HG03469 (cell line): ENCODE data around the gene KLF13.
A peak's percentile ranks its signal among the peaks of the same experiment; 100 is the strongest.

ENCODE experiments used
- ATAC-seq: cut with Tn5 transposase; IDR thresholded peaks from one replicate; pipeline ENCODE4 v1.9.1; 2021; ENCODE audit warnings: mild to moderate bottlenecking, moderate library complexity, moderate number of reproducible peaks; ENCODE audit not compliant: unreplicated experiment

Gene KLF13

GRCh38 chr15:31377030-31377429 lies 50.4 kb downstream of the KLF13 start:
- no peak for ATAC-seq

GRCh38 chr15:31378363-31378903 lies 51.8 kb downstream of the KLF13 start:
- ATAC-seq: no peak

- ATAC-seq: no peak
These were observed 52.4 kb downstream of the KLF13 start for GRCh38 chr15:31379042-31379441.

- no peak for ATAC-seq
These were observed 52.9 kb downstream of the KLF13 start for GRCh38 chr15:31379577-31379976.

- ATAC-seq: no peak
These were observed 55.4 kb downstream of the KLF13 start for GRCh38 chr15:31381801-31382712.

- ATAC-seq: no peak
These were observed 56.0 kb downstream of the KLF13 start for GRCh38 chr15:31382713-31383045.

GRCh38 chr15:31383139-31383538 lies 56.5 kb downstream of the KLF13 start:
- ATAC-seq: no peak

GRCh38 chr15:31384568-31384967 lies 57.9 kb downstream of the KLF13 start:
- no peak for ATAC-seq

- no peak for ATAC-seq
These were observed 59.1 kb downstream of the KLF13 start for GRCh38 chr15:31385736-31386135.

GRCh38 chr15:31387092-31387478 lies 60.5 kb downstream of the KLF13 start:
- ATAC-seq: no peak

- no peak for ATAC-seq
These were observed 61.0 kb downstream of the KLF13 start for GRCh38 chr15:31387479-31388118.

GRCh38 chr15:31389576-31389975 lies 62.9 kb downstream of the KLF13 start:
- no peak for ATAC-seq

GRCh38 chr15:31390029-31390428 lies 63.4 kb downstream of the KLF13 start:
- no peak for ATAC-seq

GRCh38 chr15:31390777-31391486 lies 64.3 kb downstream of the KLF13 start:
- no peak for ATAC-seq

- ATAC-seq: peak; percentile 68
These were observed 65.3 kb downstream of the KLF13 start for GRCh38 chr15:31391687-31392671.

- no peak for ATAC-seq
These were observed 66.2 kb downstream of the KLF13 start for GRCh38 chr15:31392761-31393401.

GRCh38 chr15:31393444-31394091 lies 66.9 kb downstream of the KLF13 start:
- no peak for ATAC-seq

- no peak for ATAC-seq
These were observed 70.4 kb downstream of the KLF13 start for GRCh38 chr15:31396881-31397560.
